Measurements from ENCODE around the gene FASN. TPM values are rescaled to one million over a fixed set of nuclear protein-coding genes. Genes with fewer than 3 reads are reported as not detected.

FASN gene
- total RNA-seq, 1 experiment from 2014 or later = 956 TPM

- Histone ChIP-seq H3K27me3 (ENCODE audit: control insufficient read depth, insufficient read depth, low read length) (no peaks in the 10 kb centered on the region), H3K4me3 (ENCODE audit: low read depth in 2 of 2, low read length in 2 of 2) (no peak overlapping the region), H3K9me3 (ENCODE audit: control insufficient read depth, insufficient read depth, low read depth, low read length) (no peaks in the 10 kb centered on the region), H3K4me1 (ENCODE audit: control insufficient read depth, insufficient read depth, low read length) (no peaks in the 10 kb centered on the region), H3K27ac (ENCODE audit: low read length) (no peak overlapping the region), H3K36me3 (ENCODE audit: control insufficient read depth, insufficient read depth, low read length) (no peaks in the 10 kb centered on the region)
- no peak for DNase-seq (ENCODE audit: low read depth, low spot score)
- in situ Hi-C loops (cut with HindIII; ENCODE audit: low pct_unique_long_range_greater_than_20kb, low sequenced_read_pairs) = no loop called here
- no peak for TF ChIP-seq POLR2AphosphoS5 (IDR thresholded peaks at IDR 0.05; ENCODE audit: low read depth, low read length)
- no peak for TF ChIP-seq TCF7L2 (IDR thresholded peaks at IDR 0.05; ENCODE audit: low read depth, low read length)
- TF ChIP-seq CTCF (IDR thresholded peaks at IDR 0.05) = no peak
- TF ChIP-seq SIN3A (IDR thresholded peaks at IDR 0.05; ENCODE audit: borderline replicate concordance, insufficient read depth, low read depth, low read length) = no peak
- TF ChIP-seq, protein P1, sequence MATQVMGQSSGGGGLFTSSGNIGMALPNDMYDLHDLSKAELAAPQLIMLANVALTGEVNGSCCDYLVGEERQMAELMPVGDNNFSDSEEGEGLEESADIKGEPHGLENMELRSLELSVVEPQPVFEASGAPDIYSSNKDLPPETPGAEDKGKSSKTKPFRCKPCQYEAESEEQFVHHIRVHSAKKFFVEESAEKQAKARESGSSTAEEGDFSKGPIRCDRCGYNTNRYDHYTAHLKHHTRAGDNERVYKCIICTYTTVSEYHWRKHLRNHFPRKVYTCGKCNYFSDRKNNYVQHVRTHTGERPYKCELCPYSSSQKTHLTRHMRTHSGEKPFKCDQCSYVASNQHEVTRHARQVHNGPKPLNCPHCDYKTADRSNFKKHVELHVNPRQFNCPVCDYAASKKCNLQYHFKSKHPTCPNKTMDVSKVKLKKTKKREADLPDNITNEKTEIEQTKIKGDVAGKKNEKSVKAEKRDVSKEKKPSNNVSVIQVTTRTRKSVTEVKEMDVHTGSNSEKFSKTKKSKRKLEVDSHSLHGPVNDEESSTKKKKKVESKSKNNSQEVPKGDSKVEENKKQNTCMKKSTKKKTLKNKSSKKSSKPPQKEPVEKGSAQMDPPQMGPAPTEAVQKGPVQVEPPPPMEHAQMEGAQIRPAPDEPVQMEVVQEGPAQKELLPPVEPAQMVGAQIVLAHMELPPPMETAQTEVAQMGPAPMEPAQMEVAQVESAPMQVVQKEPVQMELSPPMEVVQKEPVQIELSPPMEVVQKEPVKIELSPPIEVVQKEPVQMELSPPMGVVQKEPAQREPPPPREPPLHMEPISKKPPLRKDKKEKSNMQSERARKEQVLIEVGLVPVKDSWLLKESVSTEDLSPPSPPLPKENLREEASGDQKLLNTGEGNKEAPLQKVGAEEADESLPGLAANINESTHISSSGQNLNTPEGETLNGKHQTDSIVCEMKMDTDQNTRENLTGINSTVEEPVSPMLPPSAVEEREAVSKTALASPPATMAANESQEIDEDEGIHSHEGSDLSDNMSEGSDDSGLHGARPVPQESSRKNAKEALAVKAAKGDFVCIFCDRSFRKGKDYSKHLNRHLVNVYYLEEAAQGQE (IDR thresholded peaks at IDR 0.05; ENCODE audit: insufficient read depth in 1 of 2, low read depth in 2 of 2, low read length in 1 of 2) = no peak
- intact Hi-C loops (cut with micrococcal nuclease; ENCODE audit: unreplicated experiment) = no loop called here
- BruUV-seq (replicated peaks) = no TSS peak
- no peak for ATAC-seq
- ChIA-PET POLR2A (no interaction called here), CTCF (no interaction called here)
Observed at GRCh38 chr17:82128287-82128686, 30.3 kb upstream of the FASN start.

DNA sequence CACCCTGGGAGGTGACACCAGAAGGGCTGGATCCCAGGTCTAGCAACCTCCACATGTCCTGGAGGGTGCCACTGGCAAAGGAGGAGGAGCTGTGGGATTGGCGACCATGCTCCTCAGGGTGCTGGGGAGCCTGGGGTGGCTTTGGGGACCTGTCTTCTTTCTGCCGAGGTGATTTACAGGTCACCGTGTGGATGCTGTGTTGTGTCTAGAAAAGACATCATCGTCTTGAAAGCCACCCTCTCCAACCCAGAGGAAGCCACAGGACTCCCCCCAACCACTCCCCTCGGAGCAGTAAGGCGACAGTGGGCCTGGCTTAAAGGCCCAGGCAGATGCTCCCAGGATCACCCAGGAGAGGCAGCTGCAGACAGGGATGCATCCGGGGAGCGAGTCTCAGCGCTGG, 29.7 kb upstream of the FASN start:
- ATAC-seq = 0 out of 2 replicates have a peak, but pooled peaks have one; percentile 11
- H3K4me1 ChIP-seq (ENCODE audit: control insufficient read depth, insufficient read depth, low read length) = no peaks in the 10 kb centered on the region
- in situ Hi-C loops (cut with HindIII; ENCODE audit: low pct_unique_long_range_greater_than_20kb, low sequenced_read_pairs) (no loop called here), intact Hi-C loops (cut with micrococcal nuclease; ENCODE audit: unreplicated experiment) (no loop called here)
- H3K27ac ChIP-seq (ENCODE audit: low read length) = no peak overlapping the region
- no peaks in the 10 kb centered on the region for H3K36me3 ChIP-seq (ENCODE audit: control insufficient read depth, insufficient read depth, low read length)
- no peaks in the 10 kb centered on the region for H3K9me3 ChIP-seq (ENCODE audit: control insufficient read depth, insufficient read depth, low read depth, low read length)
- H3K27me3 ChIP-seq (ENCODE audit: control insufficient read depth, insufficient read depth, low read length) = no peaks in the 10 kb centered on the region
- POLR2A ChIA-PET = no interaction called here
- DNase-seq (ENCODE audit: low read depth, low spot score) = no peak
- H3K4me3 ChIP-seq (ENCODE audit: low read depth in 2 of 2, low read length in 2 of 2) = no peak overlapping the region
- BruUV-seq (replicated peaks) = no TSS peak
- CTCF ChIA-PET = no interaction called here
- TF ChIP-seq, protein P1 (IDR thresholded peaks at IDR 0.05; ENCODE audit: insufficient read depth in 1 of 2, low read depth in 2 of 2, low read length in 1 of 2) = no peak
- TF ChIP-seq CTCF (IDR thresholded peaks at IDR 0.05) (no peak), SIN3A (IDR thresholded peaks at IDR 0.05; ENCODE audit: borderline replicate concordance, insufficient read depth, low read depth, low read length) (no peak), TCF7L2 (IDR thresholded peaks at IDR 0.05; ENCODE audit: low read depth, low read length) (no peak), POLR2AphosphoS5 (IDR thresholded peaks at IDR 0.05; ENCODE audit: low read depth, low read length) (no peak)

Measured in Panc1 (cell line).